HUDEP-2 (cell line): ENCODE results near the gene AGPAT1.

Experiments used
- DNase-seq, 76 experiments: peaks; one replicate each; lab custom pipeline; 2025; ENCODE audit not compliant: unreplicated experiment in 76 of 76; lab: John Stamatoyannopoulos, UW

The AGPAT1 gene

GRCh38 chr6:32127409-32127716, 48.5 kb downstream of the AGPAT1 start:
- DNase-seq = no peak

GRCh38 chr6:32126880-32127279, 49.0 kb downstream of the AGPAT1 start:
- DNase-seq = peak in 1 of 76 experiments; percentile 7

- no peak for DNase-seq
Measured at GRCh38 chr6:32123681-32124080, 52.2 kb downstream of the AGPAT1 start.

GRCh38 chr6:32120573-32121059, 55.3 kb downstream of the AGPAT1 start:
- no peak for DNase-seq

- DNase-seq = peak in 70 of 76 experiments; percentile 40 to 92 (median 80)
Measured at GRCh38 chr6:32118782-32119628, 56.9 kb downstream of the AGPAT1 start.
